Activated gamma-delta T cell treated with Interleukin-2 at 50 U/mL for 16 hours (primary cell): ENCODE results near the gene POU6F1.

ENCODE experiments used
- DNase-seq: peaks from one replicate; pipeline ENCODE4 v3.0.0-alpha.2; 2020

Gene POU6F1

GRCh38 chr12:51195841-51196240 lies 22.0 kb downstream of the POU6F1 start:
- no peak for DNase-seq

DNA sequence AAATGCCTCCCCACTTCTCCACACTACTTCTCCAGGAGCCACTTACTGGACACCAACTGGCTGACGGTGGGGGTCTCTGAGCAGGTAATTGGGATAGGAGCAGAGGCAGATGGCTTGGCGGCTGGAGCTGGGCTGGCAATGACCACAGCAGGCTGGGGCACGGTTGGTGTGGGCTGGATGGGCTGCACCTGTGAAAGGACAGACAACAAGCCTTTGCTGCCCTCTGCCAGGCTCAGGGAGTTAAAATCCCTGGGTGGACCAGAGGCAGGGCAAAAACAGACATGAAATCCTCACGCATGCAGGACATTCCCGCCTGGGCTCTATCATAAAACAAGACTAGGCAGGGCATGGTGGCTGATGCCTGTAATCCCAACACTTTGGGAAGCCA lies 25.6 kb downstream of the POU6F1 start:
- DNase-seq: no peak

- DNase-seq: no peak
Observed at GRCh38 chr12:51191516-51192283, 26.2 kb downstream of the POU6F1 start.

DNA sequence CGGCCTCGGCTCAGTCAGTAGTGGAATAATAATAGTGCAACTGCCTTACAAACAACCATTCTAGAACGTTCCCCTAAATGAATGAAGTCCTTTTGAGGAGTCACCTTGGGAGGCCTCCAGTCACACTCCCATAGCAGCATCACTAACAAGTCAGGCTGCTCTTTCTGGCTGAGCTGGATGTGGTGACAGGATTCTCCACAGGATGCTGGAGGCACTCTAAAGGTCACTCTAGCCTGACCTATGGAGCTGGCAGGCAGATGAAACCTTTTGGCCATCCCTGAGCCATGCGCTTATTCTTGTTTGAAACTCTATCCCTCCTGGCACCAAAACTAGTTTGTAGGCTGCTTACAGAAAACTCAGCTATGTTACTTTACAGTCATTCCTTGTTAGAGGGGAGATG lies 27.0 kb downstream of the POU6F1 start:
- DNase-seq: no peak

GRCh38 chr12:51189790-51190355 lies 28.0 kb downstream of the POU6F1 start:
- DNase-seq: no peak

GRCh38 chr12:51188359-51189051 lies 29.4 kb downstream of the POU6F1 start:
- DNase-seq: no peak

DNA sequence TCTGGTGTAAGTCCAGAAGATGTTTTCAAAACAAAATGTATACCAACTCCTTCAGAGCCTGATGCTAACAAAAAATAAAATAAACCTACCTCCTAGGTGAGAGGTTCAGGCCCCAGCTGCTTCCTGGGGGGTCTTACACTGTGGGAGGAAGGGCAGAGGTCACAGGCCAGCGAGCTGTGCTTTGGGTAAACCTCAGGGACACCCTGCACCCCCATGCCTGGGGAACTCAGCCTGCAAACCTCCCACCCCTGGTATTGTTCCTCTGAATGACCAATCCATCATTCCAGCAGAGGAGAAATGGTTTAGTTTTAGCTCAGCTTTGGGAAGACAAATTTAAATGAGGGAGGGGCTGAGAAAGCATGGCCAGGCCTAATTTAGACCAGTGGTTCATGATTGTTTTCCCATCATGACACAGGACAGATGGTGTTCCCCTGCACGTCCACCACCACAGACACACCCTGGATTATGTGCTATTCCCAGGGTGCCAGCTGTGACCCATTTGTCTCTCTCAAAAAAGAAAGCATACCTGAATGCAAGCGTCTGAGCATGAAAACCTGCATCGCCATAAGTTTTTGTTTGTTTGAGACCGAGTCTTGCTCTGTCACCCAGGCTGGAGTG lies 30.4 kb downstream of the POU6F1 start:
- no peak for DNase-seq

DNA sequence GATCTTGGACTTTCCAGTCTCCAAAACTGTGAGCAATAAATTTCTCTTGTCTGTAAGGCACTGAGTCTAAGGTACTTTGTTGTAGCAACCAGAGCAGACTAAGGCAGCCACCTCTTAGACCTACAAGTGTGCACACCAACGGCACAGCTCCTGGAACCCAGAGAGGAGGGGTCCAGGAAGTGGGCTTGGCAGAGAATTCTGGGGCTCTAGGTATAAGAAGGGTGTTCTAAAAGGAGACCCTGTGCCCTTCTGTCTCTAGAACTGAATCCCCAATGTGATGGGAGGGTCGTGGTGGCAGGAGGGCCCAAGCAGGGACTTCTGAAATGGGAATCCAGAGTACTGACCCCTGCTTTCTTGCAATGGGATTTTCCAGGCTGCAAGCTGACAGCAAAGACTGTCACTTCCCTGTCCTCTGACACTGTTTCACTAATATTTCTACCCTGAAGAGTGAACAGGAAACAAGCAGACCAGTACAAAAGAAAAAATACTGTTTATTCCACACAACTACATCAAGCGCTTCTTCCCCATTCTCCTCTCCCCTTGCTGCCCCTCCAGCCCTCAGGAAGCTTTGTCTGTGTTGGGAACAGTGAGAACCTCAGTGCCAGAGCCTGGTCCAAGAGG lies 31.3 kb downstream of the POU6F1 start:
- DNase-seq: no peak

DNA sequence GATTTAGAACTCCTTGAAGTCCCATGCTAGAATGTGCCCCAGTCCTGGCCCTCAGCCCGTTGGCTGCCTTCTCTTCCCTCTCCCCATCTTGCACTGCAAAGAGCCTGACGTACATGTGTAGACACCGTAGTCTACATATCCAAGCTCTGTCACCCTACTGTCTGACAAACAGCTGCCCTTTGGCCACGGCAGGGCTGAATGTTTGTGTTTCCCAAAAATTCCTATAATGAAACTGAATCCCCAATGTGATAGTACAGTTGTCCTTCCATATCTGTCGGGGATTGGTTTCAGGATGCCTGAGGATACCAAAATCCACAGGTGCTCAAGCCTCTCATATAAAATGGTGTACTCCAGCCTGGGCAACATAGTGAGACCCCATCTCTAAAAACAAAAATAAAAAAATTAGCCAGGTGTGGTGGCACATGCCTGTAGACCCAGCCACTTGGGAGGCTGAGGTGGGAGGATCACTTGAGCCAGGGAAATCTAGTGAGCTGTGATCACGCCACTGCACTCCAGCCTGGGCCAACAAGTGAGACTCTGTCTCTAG lies 32.6 kb downstream of the POU6F1 start:
- no peak for DNase-seq

DNA sequence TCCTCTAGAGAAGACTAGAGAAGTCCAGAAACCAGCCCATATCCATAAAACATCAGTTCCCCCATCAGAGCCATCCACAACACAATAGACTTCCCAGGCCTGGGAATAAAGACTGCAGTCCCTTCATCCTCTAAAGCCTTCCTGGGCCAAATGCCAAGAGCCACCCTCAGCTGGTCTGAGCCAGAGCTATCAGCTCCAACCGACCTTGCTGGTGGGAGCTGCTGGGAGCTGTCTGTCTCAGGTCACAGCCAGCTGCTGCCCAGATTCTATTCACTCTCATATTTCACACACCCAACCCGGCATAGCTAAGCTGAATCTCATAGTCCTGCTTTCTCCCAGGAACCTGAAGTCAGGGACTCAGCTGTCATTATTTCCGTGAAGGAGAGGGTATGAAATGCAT lies 34.0 kb downstream of the POU6F1 start:
- no peak for DNase-seq

- no peak for DNase-seq
Observed at GRCh38 chr12:51183349-51183748, 34.5 kb downstream of the POU6F1 start.

DNA sequence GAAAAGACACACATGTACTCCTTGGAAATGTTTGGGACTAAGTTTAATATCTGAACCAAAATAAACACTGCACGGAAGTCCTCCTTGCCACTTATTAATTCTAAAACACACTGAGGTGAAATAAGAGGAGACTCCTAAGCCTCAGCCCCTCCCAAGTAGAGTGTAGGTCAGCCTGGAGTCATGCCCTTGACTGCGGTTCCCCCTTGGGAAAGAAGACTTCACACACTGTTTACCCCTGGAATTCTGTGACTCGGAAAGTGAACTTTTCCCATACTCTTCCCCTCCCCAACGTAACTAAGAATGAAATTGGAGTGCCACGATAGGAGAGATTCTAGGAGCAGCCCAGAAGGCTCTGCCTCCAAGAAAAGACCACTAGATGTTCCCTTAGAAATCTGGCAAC lies 36.3 kb downstream of the POU6F1 start:
- DNase-seq: no peak

- DNase-seq: no peak
Observed at GRCh38 chr12:51177897-51178296, 40.0 kb downstream of the POU6F1 start.

- DNase-seq: no peak
Observed at GRCh38 chr12:51174501-51174900, 43.4 kb downstream of the POU6F1 start.

DNA sequence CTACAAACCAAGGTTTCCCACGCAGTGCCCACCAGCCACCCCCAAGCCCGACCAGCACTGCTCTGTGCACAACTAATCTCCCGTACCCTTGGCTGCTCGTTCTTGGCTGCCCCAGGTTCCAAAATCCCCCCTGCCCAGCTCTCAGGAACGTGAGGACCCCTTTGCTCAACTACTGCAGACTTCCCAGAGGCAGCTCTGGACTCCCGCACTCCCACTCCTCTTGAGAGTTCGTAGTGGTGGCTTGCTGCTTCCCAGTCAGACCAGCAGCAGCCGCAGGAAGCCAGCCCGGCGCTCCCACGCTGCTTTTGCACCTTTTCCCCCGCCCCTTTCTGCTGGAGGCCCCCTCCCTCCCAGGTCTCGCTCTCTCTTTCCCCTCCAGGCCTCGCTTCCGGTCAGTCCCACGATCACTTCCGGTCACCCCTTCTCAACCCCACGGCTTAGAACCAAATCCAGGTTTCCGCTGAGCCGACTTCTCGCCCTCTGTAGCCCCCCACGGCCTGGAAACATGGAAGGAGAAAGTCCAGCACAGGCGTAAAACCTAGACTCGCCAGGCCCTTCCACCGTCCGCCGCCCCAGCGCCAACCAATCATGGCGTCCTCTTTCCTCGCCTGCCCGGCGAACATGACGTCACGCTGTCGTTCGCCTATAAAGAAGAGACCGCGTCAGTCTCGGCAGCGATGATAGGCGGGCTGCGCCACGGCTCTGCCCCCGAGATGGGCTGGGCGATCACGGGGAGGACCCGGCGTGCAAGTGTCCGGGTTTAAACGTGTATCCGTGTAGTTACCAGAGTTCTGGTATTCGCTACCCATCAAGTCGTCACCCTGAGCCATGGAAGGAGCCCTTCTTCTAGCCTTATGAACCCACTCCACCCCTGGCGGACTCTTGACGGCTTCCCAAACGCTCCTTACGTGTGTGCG lies 45.1 kb downstream of the POU6F1 start, which contains the start of gene TFCP2:
Gene TFCP2 (minus strand): TSS at position 621 of the 917 bp plus-strand sequence. CDS start 713 bp downstream, outside the sequence.
- peak; percentile 91 for DNase-seq

DNA sequence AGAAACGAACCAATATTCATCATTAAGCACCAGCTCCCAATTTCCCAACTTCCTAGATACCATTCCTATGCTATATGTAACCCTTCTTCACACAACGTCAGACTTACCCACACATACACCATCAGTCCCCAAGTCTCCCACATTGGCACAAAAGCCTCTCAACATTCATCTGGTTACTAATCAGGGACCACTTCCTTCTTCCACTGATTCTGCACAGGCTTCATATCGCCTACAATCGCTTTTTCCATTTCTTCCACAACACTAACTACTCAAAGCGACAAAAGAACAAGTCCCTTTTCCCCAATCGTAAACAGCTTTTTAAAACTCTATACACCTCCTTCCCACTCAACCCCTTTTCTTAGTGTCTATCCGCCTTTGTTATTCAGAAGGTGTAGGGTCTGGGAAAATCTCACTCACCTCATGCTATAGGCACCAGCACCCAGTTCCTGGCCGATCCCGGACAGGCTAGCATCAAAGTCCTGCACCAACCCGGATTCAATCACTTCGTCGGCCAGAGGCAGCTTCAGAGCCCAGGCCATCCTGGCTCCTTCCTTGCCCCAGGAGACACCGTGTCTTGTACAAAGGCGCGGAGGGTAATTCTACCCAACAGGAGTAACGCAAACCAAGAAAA lies 45.9 kb downstream of the POU6F1 start:
- no peak for DNase-seq

- DNase-seq: no peak
Observed at GRCh38 chr12:51163795-51164194, 54.1 kb downstream of the POU6F1 start.

GRCh38 chr12:51162217-51162616 lies 55.6 kb downstream of the POU6F1 start:
- DNase-seq: no peak

DNA sequence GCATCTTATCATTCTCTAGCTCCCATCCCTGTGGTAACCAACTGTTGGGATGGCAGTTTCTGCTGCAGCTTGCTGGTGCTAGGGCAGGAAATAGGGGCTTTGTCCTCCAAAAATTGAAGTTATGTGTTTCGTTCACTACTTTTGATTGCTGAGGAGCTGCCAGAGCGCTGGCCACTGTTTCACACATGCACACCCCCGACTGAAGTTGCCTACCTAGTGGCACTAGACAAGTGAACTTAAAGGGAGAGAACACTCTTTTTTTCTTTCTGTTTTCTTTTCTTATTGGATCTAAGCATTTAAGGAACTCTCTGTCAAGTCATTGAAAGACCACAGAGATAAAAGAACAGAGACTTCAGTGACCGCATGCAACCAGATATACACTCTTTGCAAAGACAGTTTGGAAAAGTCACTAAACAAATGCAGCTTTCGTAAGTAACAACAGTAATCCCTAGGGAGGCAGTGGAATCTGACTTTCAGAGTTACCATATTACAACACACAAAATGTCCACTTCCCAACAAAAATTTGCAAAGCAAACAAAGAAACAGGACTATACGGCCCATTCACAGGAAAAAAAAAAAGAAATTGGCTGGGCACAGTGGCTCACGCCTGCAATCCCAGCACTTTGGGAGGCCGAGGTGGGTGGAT lies 56.9 kb downstream of the POU6F1 start:
- DNase-seq: peak; percentile 27

DNA sequence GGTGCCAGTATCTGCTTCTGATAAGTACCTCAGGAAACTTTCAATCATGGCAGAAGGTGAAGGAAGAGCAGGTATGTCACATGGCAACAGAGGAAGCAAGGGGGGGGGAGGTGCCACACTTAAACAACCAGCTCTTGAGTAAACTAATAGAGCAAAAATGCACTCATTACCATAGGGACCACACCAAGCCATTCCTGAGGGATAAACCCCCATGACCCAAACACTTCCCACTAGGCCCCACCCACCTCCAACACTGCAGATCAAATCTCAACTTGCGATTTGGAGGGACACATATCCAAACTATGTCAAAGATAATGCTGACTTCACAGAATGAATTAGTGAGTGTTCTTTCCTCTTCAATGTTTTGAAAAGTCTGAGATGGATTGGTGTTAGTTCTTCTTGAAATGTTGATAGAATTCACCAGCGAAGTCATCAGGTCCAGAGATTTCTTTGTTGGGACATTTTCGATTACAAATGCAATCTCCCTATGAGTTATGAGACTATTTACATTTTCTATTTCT lies 61.6 kb downstream of the POU6F1 start:
- no peak for DNase-seq
